GM06990 (cell line): Measurements from ENCODE around the gene JMJD7.

Experiments used
- DNase-seq: peaks from one replicate; pipeline ENCODE4 v3.0.0-alpha.2; 2011; ENCODE audit not compliant: insufficient read length; ENCODE audit errors: extremely low read depth
- H3K27me3 ChIP-seq: replicated peaks from 2 replicates; pipeline ENCODE4 v1.6.0; 2011; ENCODE audit warnings: low read length; ENCODE audit not compliant: control insufficient read depth, insufficient read depth
- H3K36me3 ChIP-seq: 2 replicates; pipeline ENCODE4 v1.5.1; 2011; ENCODE audit warnings: low read length; ENCODE audit not compliant: control insufficient read depth, insufficient read depth
- H3K4me3 ChIP-seq: replicated peaks from 2 replicates; pipeline ENCODE4 v1.5.1; 2011; ENCODE audit warnings: low read depth, mild to moderate bottlenecking, control low read depth, low read length
- TF ChIP-seq, protein P1 (sequence below): IDR thresholded peaks from 2 replicates; pipeline ENCODE4 v1.5.1; 2011; ENCODE audit warnings: low read length, control low read depth, mild to moderate bottlenecking, inconsistent platforms; ENCODE audit not compliant: insufficient read depth, poor library complexity, severe bottlenecking

Gene JMJD7

DNA sequence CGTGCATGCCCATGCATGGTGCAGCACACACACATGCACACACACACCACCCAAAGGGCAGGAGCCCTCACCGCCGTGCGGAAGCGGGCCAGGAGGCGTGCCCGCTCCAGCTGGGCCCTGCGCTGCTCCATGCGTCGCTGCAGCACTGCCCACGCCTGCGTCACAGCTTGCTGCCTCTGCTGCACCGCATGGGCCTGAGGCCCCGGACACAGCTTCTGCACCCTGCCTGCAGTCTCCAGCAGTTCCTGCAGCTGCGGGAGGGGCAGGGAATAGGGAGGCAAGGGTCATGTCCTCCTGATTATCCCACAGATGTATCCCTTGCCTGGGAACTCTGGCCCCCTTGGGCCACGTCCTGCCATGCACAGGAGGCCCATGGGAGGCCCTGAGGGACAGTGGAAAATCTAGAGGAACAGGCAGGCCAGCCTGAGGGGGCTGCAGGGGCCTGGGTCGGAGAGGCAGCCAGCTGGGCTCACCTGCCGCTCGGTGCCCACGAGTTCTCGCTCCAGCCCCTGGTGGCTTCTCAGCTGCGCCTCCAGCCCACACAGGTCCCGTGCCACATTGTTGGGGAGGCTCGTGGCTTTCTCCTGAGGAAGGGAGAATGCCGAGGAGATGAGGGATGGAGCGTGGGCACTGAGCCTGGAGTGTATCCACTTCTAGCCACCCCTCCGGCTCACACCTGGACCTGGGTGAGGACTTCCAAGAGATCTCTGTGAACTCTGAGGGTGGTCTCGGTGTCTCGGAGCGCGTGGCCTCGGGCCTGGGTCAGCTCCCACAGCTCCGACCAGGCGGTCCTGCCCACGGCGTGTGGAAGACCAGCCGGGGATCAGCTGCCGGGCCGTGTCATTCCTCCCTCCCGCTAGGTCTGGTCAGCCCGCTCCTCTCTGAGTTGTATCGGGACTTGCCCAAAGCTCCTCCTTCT is 42.1 kb downstream of the JMJD7 start:
- Histone ChIP-seq H3K36me3 (no peaks in the 10 kb centered on the region), H3K4me3 (no peak overlapping the region), H3K27me3 (no peaks in the 10 kb centered on the region; the same call in 1 of the 2 replicates)
- TF ChIP-seq, protein P1, sequence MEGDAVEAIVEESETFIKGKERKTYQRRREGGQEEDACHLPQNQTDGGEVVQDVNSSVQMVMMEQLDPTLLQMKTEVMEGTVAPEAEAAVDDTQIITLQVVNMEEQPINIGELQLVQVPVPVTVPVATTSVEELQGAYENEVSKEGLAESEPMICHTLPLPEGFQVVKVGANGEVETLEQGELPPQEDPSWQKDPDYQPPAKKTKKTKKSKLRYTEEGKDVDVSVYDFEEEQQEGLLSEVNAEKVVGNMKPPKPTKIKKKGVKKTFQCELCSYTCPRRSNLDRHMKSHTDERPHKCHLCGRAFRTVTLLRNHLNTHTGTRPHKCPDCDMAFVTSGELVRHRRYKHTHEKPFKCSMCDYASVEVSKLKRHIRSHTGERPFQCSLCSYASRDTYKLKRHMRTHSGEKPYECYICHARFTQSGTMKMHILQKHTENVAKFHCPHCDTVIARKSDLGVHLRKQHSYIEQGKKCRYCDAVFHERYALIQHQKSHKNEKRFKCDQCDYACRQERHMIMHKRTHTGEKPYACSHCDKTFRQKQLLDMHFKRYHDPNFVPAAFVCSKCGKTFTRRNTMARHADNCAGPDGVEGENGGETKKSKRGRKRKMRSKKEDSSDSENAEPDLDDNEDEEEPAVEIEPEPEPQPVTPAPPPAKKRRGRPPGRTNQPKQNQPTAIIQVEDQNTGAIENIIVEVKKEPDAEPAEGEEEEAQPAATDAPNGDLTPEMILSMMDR, result no peak
- DNase-seq, result no peak

DNA sequence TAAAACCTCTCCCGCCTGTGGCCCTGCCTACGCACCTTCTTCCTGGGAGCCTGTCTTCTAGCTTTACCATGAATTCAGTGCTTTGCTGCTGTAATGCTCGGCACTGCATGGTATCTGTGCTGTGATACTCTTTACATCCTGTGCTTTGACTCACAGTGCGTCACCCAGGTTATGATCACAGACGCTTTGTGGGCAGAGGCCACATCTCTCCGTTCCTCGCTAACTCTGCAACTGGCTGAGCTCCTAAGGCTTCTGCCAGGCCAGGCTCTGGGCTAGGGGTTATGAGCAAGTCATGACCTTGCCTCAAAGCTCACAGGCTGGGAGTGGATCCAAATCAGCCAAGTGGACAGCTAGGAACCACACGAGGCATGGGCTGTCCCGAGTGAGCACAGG is 42.8 kb downstream of the JMJD7 start:
- peaks cover 1% of the 10 kb centered on the region; the same call in 1 of the 2 replicates for H3K27me3 ChIP-seq
- H3K36me3 ChIP-seq, result no peaks in the 10 kb centered on the region
- H3K4me3 ChIP-seq, result no peak overlapping the region
- DNase-seq, result no peak
- TF ChIP-seq, protein P1, result no peak

DNA sequence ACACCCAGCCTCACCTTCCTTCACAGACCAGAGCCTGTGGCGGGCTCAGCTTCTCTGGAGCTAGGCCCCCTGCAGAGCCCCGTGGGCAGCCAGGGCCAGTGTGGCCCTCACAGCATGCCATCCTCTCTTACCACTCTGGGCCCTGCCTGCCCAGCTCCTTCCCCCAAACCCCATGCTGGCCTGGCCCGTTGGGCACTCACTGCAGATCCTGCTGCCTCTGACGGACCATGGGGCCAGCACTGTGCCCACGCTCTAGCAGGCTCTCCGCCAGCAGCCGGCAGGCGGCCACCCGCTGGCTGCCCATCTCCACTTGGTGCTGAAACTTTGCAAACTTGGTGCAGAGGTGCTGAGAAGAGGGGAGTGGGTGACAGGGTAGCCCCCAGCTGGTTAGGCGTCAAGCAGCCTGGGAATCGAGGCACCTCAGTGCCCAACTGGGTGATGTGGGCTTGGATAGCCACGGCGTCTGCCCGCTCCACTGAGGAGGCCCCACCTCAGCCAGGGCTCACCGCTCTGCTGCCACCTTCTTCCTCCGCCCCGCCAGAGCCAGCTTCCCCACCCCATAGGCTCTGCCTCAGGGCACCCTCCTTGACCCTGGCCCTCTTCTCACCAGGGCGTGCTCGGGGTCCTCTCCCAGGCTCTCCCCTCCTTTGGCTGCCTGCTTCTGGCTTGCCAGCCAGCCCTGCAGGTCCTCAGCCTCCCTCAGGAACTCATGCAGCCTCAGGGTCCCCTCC is 43.4 kb downstream of the JMJD7 start:
- Histone ChIP-seq H3K4me3 (no peak overlapping the region), H3K27me3 (peaks cover 3% of the 10 kb centered on the region), H3K36me3 (no peaks in the 10 kb centered on the region)
- no peak for DNase-seq
- TF ChIP-seq, protein P1, result no peak

DNA sequence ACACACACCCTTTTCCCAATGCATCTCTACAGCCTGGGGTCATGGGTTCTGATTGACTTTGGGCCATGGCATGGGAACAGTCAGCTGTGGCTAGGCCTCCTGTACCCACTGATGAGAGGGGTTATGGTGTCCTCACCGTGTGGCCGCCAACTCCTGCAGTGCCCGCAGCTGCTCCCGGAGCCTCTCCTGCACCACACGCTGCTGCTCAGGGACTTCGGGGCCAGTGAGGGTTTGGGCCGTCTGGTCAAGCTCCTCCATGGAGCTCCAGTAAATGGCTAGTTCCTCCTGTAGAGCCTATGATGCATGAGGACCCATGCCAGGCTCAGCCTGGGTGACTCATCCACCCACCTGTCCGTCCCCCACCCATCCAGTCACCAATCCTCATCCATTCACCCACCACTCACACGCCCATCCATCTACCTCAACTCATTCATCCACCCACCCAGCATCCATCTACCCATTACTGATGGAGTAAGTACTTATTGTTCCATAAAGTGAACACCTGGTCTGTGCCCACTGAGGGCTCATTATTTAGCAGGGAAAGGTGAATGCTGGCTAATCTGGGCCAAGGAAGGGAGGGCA is 44.4 kb downstream of the JMJD7 start:
- Histone ChIP-seq H3K36me3 (no peaks in the 10 kb centered on the region), H3K27me3 (peaks cover 3% of the 10 kb centered on the region), H3K4me3 (no peak overlapping the region)
- TF ChIP-seq, protein P1, result no peak
- DNase-seq, result no peak

DNA sequence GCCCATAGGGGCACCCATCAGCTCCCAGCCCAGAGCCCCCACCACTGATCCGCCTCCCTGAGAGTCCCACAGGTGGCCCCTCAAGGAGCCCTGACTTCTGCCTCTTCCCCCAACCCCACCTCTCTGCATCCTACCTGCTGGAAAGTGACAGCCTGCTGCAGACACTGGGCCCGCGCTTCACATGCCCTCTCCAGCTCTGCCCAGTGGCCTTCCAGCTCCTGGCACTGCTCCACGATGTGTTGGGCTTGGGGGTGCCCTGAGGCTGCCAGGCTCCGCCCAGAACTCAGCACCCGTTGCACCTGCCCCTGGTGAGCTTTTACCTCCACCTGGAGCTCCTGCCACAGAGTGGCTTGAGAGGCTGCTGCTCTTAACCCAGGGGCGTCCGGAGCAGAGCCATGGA is 45.8 kb downstream of the JMJD7 start:
- Histone ChIP-seq H3K4me3 (no peak overlapping the region), H3K27me3 (peaks cover 3% of the 10 kb centered on the region), H3K36me3 (no peaks in the 10 kb centered on the region)
- TF ChIP-seq, protein P1, result no peak
- DNase-seq, result no peak
